Loucy (cell line): ENCODE data around the gene ZNF431.

Source experiments
- H2AFZ ChIP-seq: fragments of 200-600 bp; sonication (generic); 2 replicates; pipeline ENCODE4 v1.6.0; 2016; ENCODE audit warnings: antibody characterized with exemption, mild to moderate bottlenecking, low read length, moderate library complexity
- H3F3A ChIP-seq: fragments of 200-600 bp; 2 replicates; pipeline ENCODE4 v1.6.0; 2016; ENCODE audit warnings: antibody characterized with exemption, low read depth, mild to moderate bottlenecking
- H3K27me3 ChIP-seq: fragments of 200-600 bp; sonication (generic); 2 replicates; pipeline ENCODE4 v1.6.1; 2014; ENCODE audit warnings: low read length, mild to moderate bottlenecking; ENCODE audit not compliant: insufficient read depth, poor library complexity, severe bottlenecking
- H3K36me3 ChIP-seq: fragments of 200-600 bp; sonication (generic); 2 replicates; pipeline ENCODE4 v1.6.1; 2016; ENCODE audit warnings: low read length; ENCODE audit not compliant: insufficient read depth
- H3K4me1 ChIP-seq: fragments of 200-600 bp; sonication (generic); 2 replicates; pipeline ENCODE4 v1.5.1; 2014; ENCODE audit warnings: low read length, mild to moderate bottlenecking; ENCODE audit not compliant: insufficient read depth, poor library complexity, severe bottlenecking
- H3K4me2 ChIP-seq: fragments of 200-600 bp; sonication (generic); 2 replicates; pipeline ENCODE4 v1.6.0; 2014; ENCODE audit warnings: antibody characterized with exemption, low read length, low read depth, mild to moderate bottlenecking; ENCODE audit not compliant: poor library complexity, severe bottlenecking
- H3K4me3 ChIP-seq: fragments of 200-600 bp; sonication (generic); 2 replicates; pipeline ENCODE4 v1.5.1; 2014; ENCODE audit warnings: low read length, mild to moderate bottlenecking, mixed read lengths; ENCODE audit not compliant: poor library complexity, severe bottlenecking
- H3K79me2 ChIP-seq: fragments of 200-600 bp; sonication (generic); 2 replicates; pipeline ENCODE4 v1.6.1; 2014; ENCODE audit warnings: low read length; ENCODE audit not compliant: insufficient read depth
- H3K9ac ChIP-seq: fragments of 200-600 bp; sonication (generic); 2 replicates; pipeline ENCODE4 v1.6.0; 2014; ENCODE audit warnings: mild to moderate bottlenecking, low read depth, low read length, moderate library complexity; ENCODE audit not compliant: poor library complexity, severe bottlenecking
- H3K9me2 ChIP-seq: fragments of 200-600 bp; sonication (generic); replicated peaks from 2 replicates; pipeline ENCODE4 v1.6.1; 2016; ENCODE audit warnings: low read depth, low read length, mixed read lengths
- H3K9me3 ChIP-seq: fragments of 200-600 bp; sonication (generic); 2 replicates; pipeline ENCODE4 v1.6.1; 2014; ENCODE audit warnings: mild to moderate bottlenecking, antibody characterized with exemption, low read length, low read depth; ENCODE audit not compliant: insufficient read depth
- H4K20me1 ChIP-seq: fragments of 200-600 bp; sonication (generic); 2 replicates; pipeline ENCODE4 v1.6.0; 2014; ENCODE audit warnings: antibody characterized with exemption, low read length, mild to moderate bottlenecking; ENCODE audit not compliant: insufficient read depth, poor library complexity, severe bottlenecking
- CTCF ChIP-seq: fragments of 200-600 bp; sonication (generic); conservative IDR thresholded peaks from 2 replicates; pipeline ENCODE4 v1.5.1; 2014; ENCODE audit warnings: mild to moderate bottlenecking, antibody characterized with exemption, low read length
- EZH2phosphoT487 ChIP-seq: fragments of 200-600 bp; IDR thresholded peaks from 2 replicates; pipeline ENCODE4 v1.6.1; 2018; ENCODE audit warnings: antibody characterized with exemption, mild to moderate bottlenecking, moderate library complexity, borderline replicate concordance

Gene ZNF431

DNA sequence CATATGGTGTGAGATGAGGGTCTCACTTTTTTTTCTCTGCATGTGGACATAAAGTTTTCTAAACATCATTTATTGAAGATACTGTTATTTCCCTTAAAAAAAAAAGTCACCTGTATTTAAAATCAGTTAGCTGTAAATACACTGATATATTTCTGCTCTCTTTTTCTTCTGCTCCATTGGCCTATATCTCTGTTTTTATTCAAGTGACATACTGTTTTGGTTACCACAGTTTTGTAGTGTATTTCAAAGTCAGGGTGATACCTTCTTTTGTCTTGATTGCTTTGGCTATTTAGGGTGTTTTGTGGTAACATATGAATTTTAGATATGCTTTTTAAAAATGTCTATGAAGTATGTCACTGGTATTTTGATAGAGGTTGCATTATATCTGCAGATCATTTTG lies 15.8 kb upstream of the ZNF431 start:
- Histone ChIP-seq H4K20me1 (no peaks in the 10 kb centered on the region), H3K9me2 (no peaks in the 10 kb centered on the region), H3K27me3 (no peaks in the 10 kb centered on the region), H3K79me2 (no peaks in the 10 kb centered on the region), H3K4me1 (peaks cover 7% of the 10 kb centered on the region), H3K9me3 (no peaks in the 10 kb centered on the region), H2AFZ (no peak overlapping the region), H3F3A (no peaks in the 10 kb centered on the region; the same call in 1 of the 2 replicates), H3K9ac (no peak overlapping the region), H3K36me3 (no peaks in the 10 kb centered on the region; the same call in 1 of the 2 replicates), H3K4me2 (no peak overlapping the region), H3K4me3 (no peak overlapping the region)
- no peak for TF ChIP-seq EZH2phosphoT487
- TF ChIP-seq CTCF, result no peak

- no peak overlapping the region for H2AFZ ChIP-seq
Measured at GRCh38 chr19:21127001-21127400, 14.8 kb upstream of the ZNF431 start.

GRCh38 chr19:21127898-21128297 lies 13.9 kb upstream of the ZNF431 start:
- Histone ChIP-seq H3K36me3 (no peaks in the 10 kb centered on the region), H2AFZ (no peak overlapping the region), H3K4me2 (no peak overlapping the region), H3K9ac (no peak overlapping the region), H3K4me3 (no peak overlapping the region), H3K27me3 (no peaks in the 10 kb centered on the region), H3K9me3 (no peaks in the 10 kb centered on the region), H3K4me1 (peaks cover 7% of the 10 kb centered on the region), H3K9me2 (no peaks in the 10 kb centered on the region), H4K20me1 (no peaks in the 10 kb centered on the region), H3F3A (no peaks in the 10 kb centered on the region; the same call in 1 of the 2 replicates), H3K79me2 (no peaks in the 10 kb centered on the region)
- TF ChIP-seq EZH2phosphoT487 (no peak), CTCF (no peak)

More at GRCh38 chr19:21127001-21127400, 14.8 kb upstream of the ZNF431 start:
- no peaks in the 10 kb centered on the region; the same call in 1 of the 2 replicates for H3F3A ChIP-seq
- no peaks in the 10 kb centered on the region for H3K9me3 ChIP-seq
- H3K79me2 ChIP-seq, result no peaks in the 10 kb centered on the region
- TF ChIP-seq CTCF, result no peak
- TF ChIP-seq EZH2phosphoT487, result no peak
- H3K36me3 ChIP-seq, result no peaks in the 10 kb centered on the region; the same call in 1 of the 2 replicates
- H3K4me2 ChIP-seq, result no peak overlapping the region
- H4K20me1 ChIP-seq, result no peaks in the 10 kb centered on the region
- no peak overlapping the region for H3K4me3 ChIP-seq
- H3K27me3 ChIP-seq, result no peaks in the 10 kb centered on the region
- peaks cover 7% of the 10 kb centered on the region for H3K4me1 ChIP-seq
- H3K9me2 ChIP-seq, result no peaks in the 10 kb centered on the region
- no peak overlapping the region for H3K9ac ChIP-seq
